Muscle layer of duodenum (tissue), 2 donors: ENCODE measurements around the gene PFKFB4.
A peak's percentile ranks its signal among the peaks of the same experiment; 100 is the strongest.
"Not testable (repeated sequence)": the region's sequence is repeated elsewhere in the genome, so short reads cannot be mapped to it uniquely, and the experiment has no call there.

Experiments used
- H3K27ac ChIP-seq: one replicate; pipeline ENCODE4 v1.7.0; 2013; ENCODE audit warnings: mild to moderate bottlenecking, low read length
- H3K27me3 ChIP-seq: one replicate; pipeline ENCODE4 v1.7.0; 2013; ENCODE audit warnings: low read depth, mild to moderate bottlenecking, control low read depth, low read length
- H3K36me3 ChIP-seq, 2 donors: one replicate each; pipeline ENCODE4 v1.7.0; 2013; ENCODE audit warnings: low read length in 2 of 2, control low read depth in 1 of 2, mild to moderate bottlenecking in 1 of 2; ENCODE audit not compliant: insufficient read depth in 2 of 2, control insufficient read depth in 1 of 2
- H3K4me1 ChIP-seq, 2 donors: one replicate each; pipeline ENCODE4 v1.7.0; 2013; ENCODE audit warnings: low read length in 2 of 2, mild to moderate bottlenecking in 2 of 2, control low read depth in 1 of 2, moderate library complexity in 1 of 2; ENCODE audit not compliant: insufficient read depth in 2 of 2, control insufficient read depth in 1 of 2
- H3K4me3 ChIP-seq, 2 donors: one replicate each; pipeline ENCODE4 v1.7.0; 2013; ENCODE audit warnings: low read length in 2 of 2, low read depth in 1 of 2, mild to moderate bottlenecking in 1 of 2
- H3K9me3 ChIP-seq, 2 donors: one replicate each; pipeline ENCODE4 v1.7.0; 2013; ENCODE audit warnings: low read length in 2 of 2, control low read depth in 1 of 2, mild to moderate bottlenecking in 1 of 2; ENCODE audit not compliant: control insufficient read depth in 1 of 2
- donor health status: healthy.

PFKFB4 gene

GRCh38 chr3:48504051-48504946, 52.3 kb downstream of the PFKFB4 start, which contains the start of gene SHISA5:
TSS of gene SHISA5 (minus strand) at chr3:48504174. CDS start at chr3:48504094, 80 bp downstream.
- no peaks in the 10 kb centered on the region for H3K27me3 ChIP-seq
- peak within 1 kb of the TSS; percentile 87 for H3K27ac ChIP-seq
- peaks cover 0 to 19% of the 10 kb centered on the region in 2 donors for H3K4me1 ChIP-seq
- no peaks in the 10 kb centered on the region for H3K9me3 ChIP-seq
- H3K4me3 ChIP-seq, result peak within 1 kb of the TSS; percentile 68 to 70
- peaks cover 0 to 4% of the 10 kb centered on the region in 2 donors for H3K36me3 ChIP-seq

- Histone ChIP-seq H3K4me1 (peaks cover 0 to 19% of the 10 kb centered on the region in 2 donors), H3K4me3 (peak overlapping the region; percentile 68 to 70), H3K9me3 (no peaks in the 10 kb centered on the region), H3K27me3 (no peaks in the 10 kb centered on the region), H3K27ac (peak overlapping the region; percentile 87), H3K36me3 (peaks cover 0 to 4% of the 10 kb centered on the region in 2 donors)
These were observed 53.1 kb downstream of the PFKFB4 start for GRCh38 chr3:48503401-48504050.

- H3K4me3 ChIP-seq, result peak overlapping the region; percentile 68 to 70
- H3K4me1 ChIP-seq, result peaks cover 0 to 19% of the 10 kb centered on the region in 2 donors
- no peaks in the 10 kb centered on the region for H3K27me3 ChIP-seq
- H3K27ac ChIP-seq, result peak overlapping the region; percentile 87
- H3K9me3 ChIP-seq, result no peaks in the 10 kb centered on the region
- H3K36me3 ChIP-seq, result peaks cover 0 to 11% of the 10 kb centered on the region in 2 donors
These were observed 53.9 kb downstream of the PFKFB4 start for GRCh38 chr3:48502728-48503168.

- no peaks in the 10 kb centered on the region for H3K9me3 ChIP-seq
- H3K36me3 ChIP-seq, result peaks cover 0 to 16% of the 10 kb centered on the region in 2 donors
- H3K4me1 ChIP-seq, result peaks cover 0 to 19% of the 10 kb centered on the region in 2 donors
- H3K4me3 ChIP-seq, result no peak overlapping the region
- H3K27me3 ChIP-seq, result no peaks in the 10 kb centered on the region
- H3K27ac ChIP-seq, result no peak overlapping the region
These were observed 54.5 kb downstream of the PFKFB4 start for GRCh38 chr3:48502121-48502520.

DNA sequence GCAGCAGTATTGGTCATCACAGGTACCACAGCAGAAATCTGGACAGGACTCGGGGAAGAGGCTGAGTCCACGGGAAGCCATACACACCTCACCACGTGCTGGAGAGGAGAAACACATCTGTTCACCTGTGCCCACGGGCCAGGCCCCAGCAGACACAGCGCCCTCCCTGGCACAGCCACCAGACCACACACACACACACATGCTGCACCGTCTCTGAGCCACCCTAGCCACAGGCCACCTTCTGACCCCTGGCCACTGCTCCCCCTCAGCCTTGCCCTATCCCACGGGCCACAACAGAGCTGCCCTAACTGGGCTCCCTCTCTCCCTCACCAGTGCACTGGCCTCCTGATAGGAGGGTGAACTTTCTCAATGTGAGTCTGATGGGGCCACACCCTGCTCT, 55.4 kb downstream of the PFKFB4 start:
- Histone ChIP-seq H3K36me3 (peaks cover 0 to 16% of the 10 kb centered on the region in 2 donors), H3K9me3 (no peaks in the 10 kb centered on the region), H3K27ac (no peak overlapping the region), H3K4me3 (no peak overlapping the region), H3K4me1 (peaks cover 0 to 19% of the 10 kb centered on the region in 2 donors), H3K27me3 (no peaks in the 10 kb centered on the region)

- Histone ChIP-seq H3K9me3 (no peaks in the 10 kb centered on the region), H3K27me3 (no peaks in the 10 kb centered on the region), H3K4me3 (no peak overlapping the region), H3K4me1 (peaks cover 0 to 19% of the 10 kb centered on the region in 2 donors), H3K27ac (no peak overlapping the region), H3K36me3 (peaks cover 0 to 16% of the 10 kb centered on the region in 2 donors)
These were observed 55.9 kb downstream of the PFKFB4 start for GRCh38 chr3:48500656-48501055.

DNA sequence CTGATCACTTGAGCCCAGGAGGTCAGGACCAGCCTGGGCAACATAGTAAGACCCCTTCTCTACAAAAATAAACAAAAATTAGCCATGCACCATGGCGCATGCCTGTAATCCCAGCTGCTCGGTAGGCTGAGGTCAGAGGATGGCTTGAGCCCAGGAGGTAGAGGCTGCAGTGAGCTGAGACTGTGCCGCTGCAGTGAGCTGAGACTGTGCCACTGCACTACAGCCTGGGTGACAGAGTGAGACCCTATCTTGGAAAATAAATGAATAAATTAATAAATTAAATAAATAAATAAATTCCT, 63.5 kb downstream of the PFKFB4 start:
- Histone ChIP-seq H3K4me3 (no peak overlapping the region), H3K27me3 (no peaks in the 10 kb centered on the region), H3K4me1 (no peaks in the 10 kb centered on the region), H3K36me3 (peaks cover 0 to 8% of the 10 kb centered on the region in 2 donors), H3K9me3 (no peaks in the 10 kb centered on the region), H3K27ac (no peak overlapping the region)

DNA sequence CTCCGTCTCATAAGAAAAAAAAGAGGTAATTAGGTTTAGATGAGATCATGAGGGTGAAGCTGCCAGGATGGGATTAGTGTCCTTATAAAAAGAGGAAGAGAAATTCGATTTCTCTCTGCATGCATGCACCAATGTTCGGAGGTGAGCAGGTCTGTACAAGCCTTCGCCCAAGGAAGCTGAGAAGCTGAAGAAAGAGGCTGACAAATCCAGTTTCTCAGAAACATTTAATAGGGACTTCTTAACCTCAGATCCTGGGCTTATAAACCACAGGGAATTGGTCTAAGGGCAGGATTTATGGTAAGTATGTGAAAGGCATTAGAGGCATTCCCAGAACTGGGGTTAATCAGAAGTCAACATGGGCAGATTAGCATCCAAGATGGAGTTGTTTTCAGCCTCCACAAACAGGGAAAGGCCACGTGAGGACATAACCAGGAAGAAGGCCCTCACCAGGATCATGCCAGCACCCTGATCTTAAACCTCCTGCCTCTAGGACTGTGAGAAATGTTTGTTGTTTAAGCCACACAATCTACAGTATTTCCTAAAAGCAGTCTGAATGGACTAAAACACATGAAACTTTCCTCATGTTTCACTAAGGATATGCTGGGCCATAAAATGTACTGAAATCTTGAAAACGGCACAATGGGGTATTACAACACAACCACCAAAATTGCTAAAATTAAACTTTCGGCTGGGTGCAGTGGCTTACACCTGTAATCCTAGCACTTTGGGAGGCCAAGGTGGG, 64.0 kb downstream of the PFKFB4 start:
- H3K27me3 ChIP-seq, result no peaks in the 10 kb centered on the region
- no peaks in the 10 kb centered on the region for H3K4me1 ChIP-seq
- no peaks in the 10 kb centered on the region for H3K9me3 ChIP-seq
- H3K4me3 ChIP-seq, result no peak overlapping the region
- no peak overlapping the region for H3K27ac ChIP-seq
- H3K36me3 ChIP-seq, result peaks cover 0 to 3% of the 10 kb centered on the region in 2 donors

GRCh38 chr3:48486952-48487351, 69.7 kb downstream of the PFKFB4 start:
- no peak overlapping the region for H3K4me3 ChIP-seq

DNA sequence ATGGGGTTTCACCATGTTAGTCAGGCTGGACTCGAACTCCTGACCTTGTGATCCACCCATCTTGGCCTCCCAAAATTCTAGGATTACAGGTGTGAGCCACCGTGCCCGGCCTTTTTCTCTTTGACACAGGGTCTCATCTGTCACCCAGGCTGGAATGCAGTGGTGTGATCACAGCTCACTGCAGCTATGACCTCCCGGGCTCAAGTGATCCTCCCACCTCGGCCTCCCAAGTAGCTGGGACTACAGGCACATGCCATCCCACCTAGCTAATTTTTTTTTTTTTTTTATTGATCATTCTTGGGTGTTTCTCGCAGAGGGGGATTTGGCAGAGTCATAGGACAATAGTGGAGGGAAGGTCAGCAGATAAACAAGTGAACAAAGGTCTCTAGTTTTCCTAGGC, 73.8 kb downstream of the PFKFB4 start:
- not testable (repeated sequence) for H3K9me3 ChIP-seq, H3K4me3 ChIP-seq, H3K27ac ChIP-seq, H3K27me3 ChIP-seq, H3K4me1 ChIP-seq
- H3K36me3 ChIP-seq, result peaks cover 0 to 13% of the 10 kb centered on the region in 2 donors

More at GRCh38 chr3:48486952-48487351, 69.7 kb downstream of the PFKFB4 start:
- no peaks in the 10 kb centered on the region for H3K4me1 ChIP-seq
- no peak overlapping the region for H3K27ac ChIP-seq
- H3K9me3 ChIP-seq, result no peaks in the 10 kb centered on the region
- no peaks in the 10 kb centered on the region for H3K36me3 ChIP-seq
- no peaks in the 10 kb centered on the region for H3K27me3 ChIP-seq

DNA sequence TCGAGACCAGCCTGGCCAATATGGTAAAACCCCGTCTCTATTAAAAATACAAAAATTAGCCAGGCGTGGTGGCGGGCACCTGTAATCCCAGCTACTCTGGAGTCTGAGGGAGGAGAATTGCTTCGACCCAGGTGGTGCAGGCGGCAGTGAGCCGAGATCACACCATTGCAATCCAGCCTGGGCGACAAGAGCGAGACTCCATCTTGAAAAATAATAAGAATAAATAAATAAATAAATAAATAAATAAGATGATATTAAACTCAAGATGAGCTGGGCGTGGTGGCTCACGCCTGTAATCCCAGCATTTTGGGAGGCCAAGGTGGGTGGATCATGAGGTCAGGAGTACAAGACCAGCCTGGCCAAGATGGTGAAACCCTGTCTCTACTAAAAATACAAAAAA, 75.7 kb downstream of the PFKFB4 start:
- H3K4me3 ChIP-seq, H3K9me3 ChIP-seq, H3K4me1 ChIP-seq, H3K27me3 ChIP-seq, H3K27ac ChIP-seq: not testable (repeated sequence)
- H3K36me3 ChIP-seq, result peaks cover 0 to 17% of the 10 kb centered on the region in 2 donors
